Stomach (tissue), 9 donors: ENCODE data around the gene SLC16A2. TPM values are rescaled to one million over a fixed set of nuclear protein-coding genes. Genes with fewer than 3 reads are reported as not detected.

Source experiments
- DNase-seq, 2 donors: peaks; one replicate each; pipeline versions ENCODE4 v3.0.0 to v3.0.0-alpha.2; 2013 to 2019
- H3K27ac ChIP-seq, 5 donors: fragments of 200-600 bp in 4 of 5; sonication (generic) in 4 of 5; one replicate each; pipeline ENCODE4 v1.5.1; 2013 to 2019; ENCODE audit warnings: mild to moderate bottlenecking in 1 of 5, moderate library complexity in 1 of 5
- H3K27me3 ChIP-seq, 3 donors: fragments of 200-600 bp; sonication (generic); one replicate each; pipeline ENCODE4 v1.5.1; 2017 to 2019; ENCODE audit warnings: mixed run types in 1 of 3
- H3K36me3 ChIP-seq, 4 donors: fragments of 200-600 bp; sonication (generic); 1 replicate in 3 of 4; 2 replicates in 1 of 4; pipeline ENCODE4 v1.5.1; 2016 to 2019
- H3K4me1 ChIP-seq, 4 donors: fragments of 200-600 bp; sonication (generic); one replicate each; pipeline ENCODE4 v1.5.1; 2016 to 2019
- H3K4me3 ChIP-seq, 4 donors: fragments of 200-600 bp; sonication (generic) in 3 of 4; one replicate each; pipeline ENCODE4 v1.5.1; 2016 to 2019; ENCODE audit warnings: mild to moderate bottlenecking in 1 of 4
- H3K9me3 ChIP-seq, 4 donors: fragments of 200-600 bp; sonication (generic); one replicate each; pipeline ENCODE4 v1.5.1; 2016 to 2019
- CTCF ChIP-seq, 7 experiments: fragments of 450-650 bp in 4 of 7; fragments of 200-600 bp in 3 of 7; sonication (generic) in 3 of 7; IDR thresholded peaks; one replicate each; pipeline ENCODE4 v1.5.1; 2016 to 2019; ENCODE audit warnings: antibody characterized with exemption in 7 of 7, control low read depth in 2 of 7, mild to moderate bottlenecking in 1 of 7
- EP300 ChIP-seq: sonication (generic); formaldehyde crosslinking; IDR thresholded peaks from one replicate; pipeline ENCODE4 v1.6.1; 2017; ENCODE audit warnings: antibody characterized with exemption
- POLR2A ChIP-seq, 4 donors: fragments of 450-650 bp; IDR thresholded peaks; one replicate each; pipeline ENCODE4 v1.6.1; 2016; ENCODE audit warnings: antibody characterized with exemption in 4 of 4, control low read depth in 2 of 4, mild to moderate bottlenecking in 1 of 4, moderate library complexity in 1 of 4
- POLR2AphosphoS5 ChIP-seq, 3 donors: sonication (generic); formaldehyde crosslinking; IDR thresholded peaks; one replicate each; pipeline ENCODE4 v1.6.1; 2016; ENCODE audit warnings: antibody characterized with exemption in 3 of 3
- WGBS, 5 donors: extraction: QIAGEN DNeasy Blood & Tissue Kit in 3 of 5; methylation state at CpG; one replicate each; pipeline versions ENCODE4 v1.1.5 to v1.1.7; 2013 to 2018; 5-methylcytosine and 5-hydroxymethylcytosine counted together
- intact Hi-C: fragments of 100-400 bp; cut with DNase I; formaldehyde crosslinking; loops from one replicate; pipeline ENCODE4 v1.15.1; 2023; ENCODE audit warnings: low total_unique reads
- polyA plus RNA-seq, 3 donors: library from polyadenylated mRNA; stranded (reverse); fragments of 200-250 nt; gene quantifications; one replicate each; pipeline ENCODE4 v1.2.3, GENCODE V29; 2013
- total RNA-seq, 5 donors: library from RNA; depleted of rRNA; stranded (reverse); fragments of >200 nt; gene quantifications; one replicate each; pipeline versions ENCODE4 v1.1.0 to v1.2.3, GENCODE V29; 2014 to 2016
- donor health status: healthy with polysubstance abuse.
- donor health status: Bipolar disorder and iron deficiency.
- donor health status: healthy.

Gene SLC16A2
- total and polyA plus RNA-seq, 8 donors: 0.29 to 4.4 (median 2.4) TPM; not detected in 1

- Histone ChIP-seq H3K4me1 (peaks cover 0 to 17% (median 10%) of the 10 kb centered on the region in 4 donors), H3K4me3 (no peak overlapping the region), H3K27me3 (no peaks in the 10 kb centered on the region), H3K9me3 (no peaks in the 10 kb centered on the region), H3K27ac (peak overlapping the region in 4 of 5 donors; percentile 81 to 88 (median 86)), H3K36me3 (peaks cover 0 to 7% (median 2%) of the 10 kb centered on the region in 4 donors)
- intact Hi-C loops: no loop called here
- no peak for DNase-seq
- WGBS, 5 donors: 77 to 85% (median 81%) methylated on average over 2 of the region's 2 CpGs
- no peak for TF ChIP-seq POLR2AphosphoS5 (IDR thresholded peaks at IDR 0.05)
- no peak for TF ChIP-seq CTCF (IDR thresholded peaks at IDR 0.05)
- no peak for TF ChIP-seq POLR2A (IDR thresholded peaks at IDR 0.05)
- TF ChIP-seq EP300: no peak
Observed at GRCh38 chrX:74534569-74535038, 113.3 kb downstream of the SLC16A2 start.

GRCh38 chrX:74535086-74535407 is 113.8 kb downstream of the SLC16A2 start:
- peak overlapping the region in 2 of 4 donors; percentile 49 to 50 for H3K4me3 ChIP-seq

GRCh38 chrX:74535408-74536151 is 114.3 kb downstream of the SLC16A2 start:
- peak in 1 of 3 donors; percentile 23 for TF ChIP-seq POLR2AphosphoS5 (IDR thresholded peaks at IDR 0.05)
- no peak for TF ChIP-seq EP300
- TF ChIP-seq POLR2A (IDR thresholded peaks at IDR 0.05): no peak
- intact Hi-C loops: no loop called here
- peaks cover 0 to 17% (median 10%) of the 10 kb centered on the region in 4 donors for H3K4me1 ChIP-seq
- peaks cover 0 to 7% (median 2%) of the 10 kb centered on the region in 4 donors for H3K36me3 ChIP-seq
- no peaks in the 10 kb centered on the region for H3K27me3 ChIP-seq
- peak overlapping the region; percentile 44 to 50 (median 48) for H3K4me3 ChIP-seq
- H3K27ac ChIP-seq: peak overlapping the region; percentile 77 to 88 (median 85)
- DNase-seq: peak; percentile 63 to 88
- H3K9me3 ChIP-seq: no peaks in the 10 kb centered on the region
- 0 to 31% (median 6%) methylated on average over 9 to 37 of the region's 37 CpGs for WGBS, 5 donors

More at GRCh38 chrX:74535086-74535407, 113.8 kb downstream of the SLC16A2 start:
- DNase-seq: no peak
- no peaks in the 10 kb centered on the region for H3K27me3 ChIP-seq
- peaks cover 0 to 7% (median 2%) of the 10 kb centered on the region in 4 donors for H3K36me3 ChIP-seq
- TF ChIP-seq POLR2A (IDR thresholded peaks at IDR 0.05) (no peak), EP300 (no peak), CTCF (IDR thresholded peaks at IDR 0.05) (no peak), POLR2AphosphoS5 (IDR thresholded peaks at IDR 0.05) (no peak)
- WGBS, 5 donors: 25 to 41% (median 34%) methylated on average over 5 of the region's 5 CpGs
- no peaks in the 10 kb centered on the region for H3K9me3 ChIP-seq
- peaks cover 0 to 17% (median 10%) of the 10 kb centered on the region in 4 donors for H3K4me1 ChIP-seq
- intact Hi-C loops: no loop called here
- peak overlapping the region in 4 of 5 donors; percentile 81 to 88 (median 86) for H3K27ac ChIP-seq

GRCh38 chrX:74536152-74536831 is 115.0 kb downstream of the SLC16A2 start:
- Histone ChIP-seq H3K27me3 (no peaks in the 10 kb centered on the region), H3K27ac (peak overlapping the region; percentile 77 to 88 (median 85)), H3K4me1 (peaks cover 0 to 17% (median 10%) of the 10 kb centered on the region in 4 donors), H3K9me3 (no peaks in the 10 kb centered on the region), H3K4me3 (peak overlapping the region; percentile 44 to 50 (median 48)), H3K36me3 (peaks cover 0 to 7% (median 2%) of the 10 kb centered on the region in 4 donors)
- WGBS, 5 donors: 0 to 25% (median 5%) methylated on average over 4 to 48 of the region's 48 CpGs
- intact Hi-C loops: no loop called here
- peak in 5 of 7 experiments; percentile 32 to 48 (median 36) for TF ChIP-seq CTCF (IDR thresholded peaks at IDR 0.05)
- TF ChIP-seq POLR2AphosphoS5 (IDR thresholded peaks at IDR 0.05): peak; percentile 35 to 64 (median 37)
- no peak for TF ChIP-seq EP300
- peak; percentile 64 to 94 for DNase-seq
